GM21515 (cell line): ENCODE results near the gene HSDL1.

ENCODE experiments used
- ATAC-seq: cut with Tn5 transposase; IDR thresholded peaks from one replicate; pipeline ENCODE4 v1.9.1; 2021; ENCODE audit not compliant: unreplicated experiment

Gene HSDL1

GRCh38 chr16:84109598-84110335 lies 35.2 kb downstream of the HSDL1 start:
- ATAC-seq, result no peak

- no peak for ATAC-seq
Observed at GRCh38 chr16:84107921-84108320, 37.1 kb downstream of the HSDL1 start.

GRCh38 chr16:84105948-84106740 lies 38.8 kb downstream of the HSDL1 start:
- no peak for ATAC-seq

- no peak for ATAC-seq
Observed at GRCh38 chr16:84105301-84105815, 39.6 kb downstream of the HSDL1 start.

GRCh38 chr16:84104231-84104630 lies 40.7 kb downstream of the HSDL1 start:
- no peak for ATAC-seq

- no peak for ATAC-seq
Observed at GRCh38 chr16:84103678-84104077, 41.3 kb downstream of the HSDL1 start.

- no peak for ATAC-seq
Observed at GRCh38 chr16:84098939-84099338, 46.0 kb downstream of the HSDL1 start.

- no peak for ATAC-seq
Observed at GRCh38 chr16:84096447-84097005, 48.5 kb downstream of the HSDL1 start.

- ATAC-seq, result no peak
Observed at GRCh38 chr16:84095466-84095865, 49.5 kb downstream of the HSDL1 start.

GRCh38 chr16:84093879-84094270 lies 51.1 kb downstream of the HSDL1 start:
- ATAC-seq, result no peak

- ATAC-seq, result no peak
Observed at GRCh38 chr16:84093120-84093878, 51.7 kb downstream of the HSDL1 start.

- no peak for ATAC-seq
Observed at GRCh38 chr16:84091460-84091859, 53.5 kb downstream of the HSDL1 start.

GRCh38 chr16:84090211-84090610 lies 54.8 kb downstream of the HSDL1 start:
- ATAC-seq, result no peak

- peak; percentile 74 for ATAC-seq
Observed at GRCh38 chr16:84088695-84089395, 56.1 kb downstream of the HSDL1 start.

GRCh38 chr16:84087466-84088151 lies 57.4 kb downstream of the HSDL1 start:
- ATAC-seq, result no peak

GRCh38 chr16:84087001-84087400 lies 58.0 kb downstream of the HSDL1 start:
- no peak for ATAC-seq

GRCh38 chr16:84086341-84086740 lies 58.6 kb downstream of the HSDL1 start:
- no peak for ATAC-seq

- ATAC-seq, result no peak
Observed at GRCh38 chr16:84085773-84086172, 59.2 kb downstream of the HSDL1 start.

GRCh38 chr16:84085271-84085667 lies 59.7 kb downstream of the HSDL1 start:
- ATAC-seq, result no peak
